Skeletal muscle satellite cell (primary cell): Measurements from ENCODE around the gene MGAT4A.

Experiments
- H3K27me3 ChIP-seq: 2 replicates; pipeline ENCODE4 v1.7.0; 2013; ENCODE audit warnings: low read length; ENCODE audit not compliant: control insufficient read depth, insufficient read depth
- H3K36me3 ChIP-seq: 2 replicates; pipeline ENCODE4 v1.7.0; 2013; ENCODE audit warnings: mild to moderate bottlenecking, control low read depth, low read length; ENCODE audit not compliant: insufficient read depth
- H3K4me1 ChIP-seq: 2 replicates; pipeline ENCODE4 v1.7.0; 2013; ENCODE audit warnings: low read length; ENCODE audit not compliant: control insufficient read depth, insufficient read depth
- H3K4me2 ChIP-seq: 2 replicates; pipeline ENCODE4 v1.7.0; 2013; ENCODE audit warnings: mild to moderate bottlenecking, low read length
- H3K4me3 ChIP-seq: 2 replicates; pipeline ENCODE4 v1.7.0; 2013; ENCODE audit warnings: low read length
- H3K9ac ChIP-seq: 2 replicates; pipeline ENCODE4 v1.7.0; 2013; ENCODE audit warnings: mild to moderate bottlenecking, low read depth, low read length, moderate library complexity
- H3K9me3 ChIP-seq: replicated peaks from 2 replicates; pipeline ENCODE4 v1.7.0; 2013; ENCODE audit warnings: mild to moderate bottlenecking, control low read depth, low read length

The MGAT4A gene

GRCh38 chr2:98709535-98709934 is 21.4 kb downstream of the MGAT4A start:
- Histone ChIP-seq H3K9ac (no peak overlapping the region), H3K4me3 (no peak overlapping the region), H3K36me3 (no peaks in the 10 kb centered on the region), H3K27me3 (peaks cover 19% of the 10 kb centered on the region), H3K4me1 (no peaks in the 10 kb centered on the region), H3K9me3 (no peaks in the 10 kb centered on the region), H3K4me2 (no peak overlapping the region)

GRCh38 chr2:98708396-98709186 is 22.3 kb downstream of the MGAT4A start:
- Histone ChIP-seq H3K27me3 (peaks cover 21% of the 10 kb centered on the region), H3K9me3 (no peaks in the 10 kb centered on the region), H3K4me1 (no peaks in the 10 kb centered on the region), H3K4me2 (no peak overlapping the region), H3K9ac (no peak overlapping the region), H3K4me3 (no peak overlapping the region), H3K36me3 (no peaks in the 10 kb centered on the region)

- no peak overlapping the region for H3K4me2 ChIP-seq
- peaks cover 12% of the 10 kb centered on the region for H3K27me3 ChIP-seq
- H3K9me3 ChIP-seq: no peaks in the 10 kb centered on the region
- H3K36me3 ChIP-seq: no peaks in the 10 kb centered on the region
- H3K4me1 ChIP-seq: peaks cover 5% of the 10 kb centered on the region
- H3K9ac ChIP-seq: no peak overlapping the region
- H3K4me3 ChIP-seq: no peak overlapping the region
Measured at GRCh38 chr2:98706591-98706990, 24.3 kb downstream of the MGAT4A start.

- peaks cover 12% of the 10 kb centered on the region for H3K4me1 ChIP-seq
- H3K9ac ChIP-seq: no peak overlapping the region
- H3K36me3 ChIP-seq: no peaks in the 10 kb centered on the region
- H3K9me3 ChIP-seq: no peaks in the 10 kb centered on the region
- no peak overlapping the region for H3K4me2 ChIP-seq
- peaks cover 11% of the 10 kb centered on the region for H3K27me3 ChIP-seq
- no peak overlapping the region for H3K4me3 ChIP-seq
Measured at GRCh38 chr2:98705333-98705617, 25.7 kb downstream of the MGAT4A start.

GRCh38 chr2:98704499-98705332 is 26.2 kb downstream of the MGAT4A start:
- Histone ChIP-seq H3K9ac (no peak overlapping the region), H3K4me1 (peaks cover 12% of the 10 kb centered on the region), H3K9me3 (no peaks in the 10 kb centered on the region), H3K4me3 (no peak overlapping the region), H3K4me2 (no peak overlapping the region), H3K27me3 (peaks cover 11% of the 10 kb centered on the region), H3K36me3 (no peaks in the 10 kb centered on the region)

- no peaks in the 10 kb centered on the region for H3K9me3 ChIP-seq
- H3K36me3 ChIP-seq: no peaks in the 10 kb centered on the region
- H3K4me3 ChIP-seq: no peak overlapping the region
- H3K9ac ChIP-seq: no peak overlapping the region
- peaks cover 12% of the 10 kb centered on the region for H3K4me1 ChIP-seq
- peaks cover 8% of the 10 kb centered on the region for H3K27me3 ChIP-seq
- H3K4me2 ChIP-seq: no peak overlapping the region
Measured at GRCh38 chr2:98703738-98704137, 27.2 kb downstream of the MGAT4A start.

GRCh38 chr2:98702858-98703620 is 27.9 kb downstream of the MGAT4A start:
- Histone ChIP-seq H3K36me3 (no peaks in the 10 kb centered on the region), H3K9ac (no peak overlapping the region), H3K4me2 (no peak overlapping the region), H3K27me3 (peaks cover 8% of the 10 kb centered on the region), H3K4me1 (peaks cover 12% of the 10 kb centered on the region), H3K9me3 (no peaks in the 10 kb centered on the region), H3K4me3 (no peak overlapping the region)

GRCh38 chr2:98702127-98702802 is 28.7 kb downstream of the MGAT4A start:
- Histone ChIP-seq H3K9ac (no peak overlapping the region), H3K9me3 (no peaks in the 10 kb centered on the region), H3K4me2 (no peak overlapping the region), H3K4me1 (peaks cover 12% of the 10 kb centered on the region), H3K36me3 (no peaks in the 10 kb centered on the region), H3K27me3 (peaks cover 6% of the 10 kb centered on the region), H3K4me3 (no peak overlapping the region)

- H3K4me1 ChIP-seq: peaks cover 12% of the 10 kb centered on the region
- no peak overlapping the region for H3K9ac ChIP-seq
- H3K36me3 ChIP-seq: no peaks in the 10 kb centered on the region
- H3K4me3 ChIP-seq: no peak overlapping the region
- peaks cover 2% of the 10 kb centered on the region for H3K27me3 ChIP-seq
- peak overlapping the region; percentile 50 for H3K4me2 ChIP-seq
- no peaks in the 10 kb centered on the region for H3K9me3 ChIP-seq
Measured at GRCh38 chr2:98701230-98701629, 29.7 kb downstream of the MGAT4A start.

GRCh38 chr2:98698896-98699295 is 32.0 kb downstream of the MGAT4A start:
- no peaks in the 10 kb centered on the region for H3K36me3 ChIP-seq
- no peak overlapping the region for H3K4me2 ChIP-seq
- H3K27me3 ChIP-seq: peaks cover 2% of the 10 kb centered on the region
- no peak overlapping the region for H3K4me3 ChIP-seq
- H3K9ac ChIP-seq: no peak overlapping the region
- H3K4me1 ChIP-seq: peaks cover 12% of the 10 kb centered on the region
- H3K9me3 ChIP-seq: no peaks in the 10 kb centered on the region
